ENCODE data around the gene INKA1.

INKA1 gene

DNA sequence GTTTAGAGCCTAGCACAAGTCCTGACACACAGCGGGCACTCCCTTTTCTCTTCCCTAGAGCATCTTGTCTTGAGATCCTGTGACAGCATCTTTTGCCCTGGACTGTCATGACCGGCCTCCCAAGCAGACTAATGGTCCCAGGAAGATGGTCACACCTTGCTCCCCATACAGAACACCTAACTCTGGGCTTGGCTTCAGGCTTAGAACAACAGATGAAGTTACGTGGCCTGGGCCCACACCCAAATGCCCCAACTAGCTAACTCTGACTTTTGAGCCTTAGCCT, 15.9 kb upstream of the INKA1 start:
- DNase-seq, result no peak

DNA sequence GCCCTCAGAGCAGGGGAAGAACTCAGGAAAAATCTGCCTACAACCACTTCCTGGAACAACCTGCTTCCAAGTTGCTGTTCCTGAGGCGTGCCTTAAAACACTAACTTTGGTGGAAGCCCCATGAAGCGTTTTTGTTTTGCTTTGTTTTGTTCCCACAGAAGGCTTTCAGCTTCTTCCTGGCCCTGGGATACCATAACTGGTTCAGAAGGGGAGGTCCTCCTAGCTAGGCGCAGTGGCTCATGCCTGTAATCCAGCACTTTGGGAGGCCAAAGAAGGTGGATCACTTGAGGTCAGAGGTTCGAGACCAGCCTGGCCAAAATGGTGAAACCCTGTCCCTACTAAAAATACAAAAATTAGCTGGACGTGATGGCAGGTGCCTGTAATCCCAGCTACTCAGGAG, 15.5 kb upstream of the INKA1 start:
- DNase-seq, result no peak

DNA sequence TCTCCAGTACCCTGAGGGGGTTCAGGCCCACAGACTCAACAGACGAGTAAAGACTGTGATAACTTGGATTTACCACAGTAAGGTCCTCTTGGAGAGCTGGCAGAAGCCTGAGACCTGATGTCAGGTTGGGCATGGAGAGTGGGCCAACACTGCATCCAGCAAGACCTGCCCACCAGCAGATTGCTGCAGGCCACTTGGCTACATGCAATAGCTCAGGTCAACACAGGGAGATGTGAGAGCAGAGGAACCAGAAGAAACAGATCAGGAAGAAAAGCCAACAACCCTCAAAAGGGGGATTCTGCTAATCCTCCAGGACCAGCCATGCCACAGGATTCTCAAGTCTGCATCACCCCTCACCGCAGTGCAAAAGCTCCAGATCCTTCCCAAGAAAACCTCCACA, 15.0 kb upstream of the INKA1 start:
- no peak for DNase-seq

DNA sequence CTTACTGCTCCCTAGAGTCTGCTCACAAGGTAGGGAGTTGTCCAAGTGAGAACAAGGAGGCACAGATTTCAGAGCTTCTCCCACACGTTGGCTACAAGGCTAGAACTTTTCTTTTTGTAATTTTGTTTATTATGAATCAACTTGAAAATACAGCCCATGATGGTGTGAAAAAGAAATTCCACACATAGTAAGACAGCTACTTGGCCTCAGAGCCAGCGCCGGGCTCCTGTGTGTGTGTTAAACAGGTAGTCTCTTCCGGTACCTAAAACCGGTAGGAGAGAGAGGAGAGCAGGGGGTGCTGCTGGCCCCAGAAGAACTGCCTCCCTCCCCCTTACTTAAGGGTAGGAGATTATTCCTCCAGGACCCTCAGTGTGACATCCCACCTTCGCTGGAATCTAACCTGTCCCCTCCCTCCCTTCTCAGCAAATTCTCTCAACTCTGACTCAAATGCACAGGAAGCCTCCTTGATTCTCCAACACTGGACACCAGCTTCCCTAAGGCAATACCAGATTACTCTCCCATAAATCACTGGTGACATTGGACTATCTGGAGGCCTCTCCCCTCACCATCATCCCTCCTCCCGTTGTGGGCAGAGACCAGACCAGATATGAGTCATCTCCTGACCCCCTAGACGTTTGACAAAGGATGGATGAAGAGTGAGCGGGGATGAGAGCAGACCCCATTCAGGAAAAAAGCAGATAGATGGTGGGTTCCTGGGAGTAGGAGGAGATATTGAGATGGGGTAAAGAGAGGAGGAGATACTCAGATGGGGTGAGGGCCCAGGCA, 12.2 kb upstream of the INKA1 start:
- DNase-seq, result no peak

DNA sequence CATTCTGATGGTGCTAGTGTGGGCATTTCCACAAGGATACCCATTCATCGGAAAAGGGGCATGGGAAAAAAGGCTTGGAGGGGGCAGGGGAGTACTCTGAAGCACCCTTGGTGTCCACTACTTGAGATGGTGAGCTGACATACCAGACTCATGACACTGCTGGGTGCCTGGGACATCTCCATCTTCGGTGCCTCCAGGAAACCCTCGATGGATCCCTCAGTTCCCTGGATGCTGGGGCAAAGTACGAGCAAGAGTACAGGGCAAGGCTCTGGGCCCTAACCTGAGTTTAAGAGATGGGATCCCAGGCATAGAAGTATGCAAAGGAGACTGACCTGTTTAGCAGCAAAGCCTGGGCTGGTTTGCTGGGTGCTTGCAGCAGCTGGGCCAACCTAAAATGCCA, 11.5 kb upstream of the INKA1 start:
- DNase-seq, result no peak

DNA sequence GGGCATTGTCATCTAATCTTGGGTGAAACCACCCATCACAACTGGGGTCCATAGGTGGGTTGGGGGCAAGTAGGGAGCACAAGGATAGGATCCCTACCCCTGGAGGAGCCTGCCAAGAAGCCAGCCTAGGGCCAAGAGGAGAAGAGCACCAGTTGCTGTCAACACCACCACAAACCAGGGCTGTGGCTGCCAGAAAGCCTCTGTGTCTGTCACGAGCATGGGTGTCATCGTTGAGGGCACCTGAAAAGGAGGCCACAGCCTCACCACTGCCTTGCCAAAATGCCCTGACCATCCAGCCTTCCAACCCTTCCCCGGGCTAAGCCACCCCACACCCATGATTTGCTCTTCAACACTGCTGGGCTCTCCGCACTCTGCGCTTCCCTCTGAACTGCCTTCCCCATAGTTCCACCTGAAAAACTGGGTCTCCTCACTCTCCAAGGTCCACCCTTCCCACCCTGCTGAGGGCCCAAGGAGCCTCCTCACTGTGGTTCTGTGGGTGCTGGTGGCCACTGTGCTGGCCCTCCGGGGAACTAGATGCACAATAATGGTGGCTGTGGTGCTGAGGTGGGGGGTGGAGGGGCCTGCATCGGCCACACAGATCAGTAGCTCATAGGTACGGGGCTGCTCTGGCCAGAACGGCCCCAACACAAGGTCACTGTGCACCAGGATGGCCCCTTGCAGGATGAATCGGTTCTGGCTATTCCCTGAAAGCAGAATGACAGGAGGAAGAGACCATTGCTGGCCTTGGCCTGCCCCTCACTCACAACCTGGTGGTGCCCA, 10.5 kb upstream of the INKA1 start:
- DNase-seq, result no peak

DNA sequence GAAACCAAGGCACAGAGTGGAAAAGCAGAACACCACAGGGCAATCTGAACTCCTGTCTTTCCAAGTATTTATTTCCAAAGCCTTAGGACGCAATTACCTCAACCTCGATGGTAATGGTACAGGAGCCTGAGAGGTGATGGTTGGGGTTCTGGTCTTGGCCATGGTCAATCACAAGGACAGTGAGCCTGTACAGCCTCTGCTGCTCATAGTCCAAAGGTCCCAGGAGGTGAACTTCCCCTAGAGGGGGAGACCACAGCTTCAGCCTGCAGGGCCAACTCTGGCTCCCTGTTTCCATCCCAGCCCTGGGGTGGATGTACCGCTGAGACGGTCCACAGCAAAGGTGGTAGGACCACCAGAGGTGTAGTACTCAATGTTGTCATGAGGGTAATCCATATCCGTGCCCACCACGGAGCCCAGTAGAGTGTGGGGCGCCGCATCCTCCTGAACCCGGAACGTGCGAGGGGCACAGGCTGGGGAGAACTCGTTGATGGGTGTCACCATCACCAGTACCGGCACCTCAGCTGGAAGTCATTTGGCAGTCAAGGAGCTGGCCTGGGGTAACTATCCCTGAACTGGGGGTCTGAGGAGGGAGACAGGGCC, 9.5 kb upstream of the INKA1 start:
- DNase-seq, result no peak

DNA sequence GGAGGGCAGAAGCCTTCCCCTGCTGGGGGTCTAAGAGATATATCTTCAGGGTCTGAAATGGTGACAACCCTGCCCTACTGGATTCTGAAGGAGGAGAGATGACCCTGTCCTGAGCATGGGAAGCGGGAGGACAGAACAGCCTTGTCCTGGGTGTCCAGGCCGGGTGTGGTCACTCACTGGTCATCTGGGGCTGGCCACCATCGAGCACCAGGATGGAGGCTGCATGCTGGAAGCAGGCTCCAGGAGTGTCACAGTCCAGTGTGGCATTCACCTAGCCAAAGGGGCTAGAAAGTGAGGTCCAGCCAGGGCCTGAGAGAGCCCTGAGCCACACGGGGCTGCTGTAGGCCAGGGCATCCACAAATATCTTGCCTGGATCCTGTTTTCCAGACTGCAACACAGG, 8.6 kb upstream of the INKA1 start:
- DNase-seq, result no peak

DNA sequence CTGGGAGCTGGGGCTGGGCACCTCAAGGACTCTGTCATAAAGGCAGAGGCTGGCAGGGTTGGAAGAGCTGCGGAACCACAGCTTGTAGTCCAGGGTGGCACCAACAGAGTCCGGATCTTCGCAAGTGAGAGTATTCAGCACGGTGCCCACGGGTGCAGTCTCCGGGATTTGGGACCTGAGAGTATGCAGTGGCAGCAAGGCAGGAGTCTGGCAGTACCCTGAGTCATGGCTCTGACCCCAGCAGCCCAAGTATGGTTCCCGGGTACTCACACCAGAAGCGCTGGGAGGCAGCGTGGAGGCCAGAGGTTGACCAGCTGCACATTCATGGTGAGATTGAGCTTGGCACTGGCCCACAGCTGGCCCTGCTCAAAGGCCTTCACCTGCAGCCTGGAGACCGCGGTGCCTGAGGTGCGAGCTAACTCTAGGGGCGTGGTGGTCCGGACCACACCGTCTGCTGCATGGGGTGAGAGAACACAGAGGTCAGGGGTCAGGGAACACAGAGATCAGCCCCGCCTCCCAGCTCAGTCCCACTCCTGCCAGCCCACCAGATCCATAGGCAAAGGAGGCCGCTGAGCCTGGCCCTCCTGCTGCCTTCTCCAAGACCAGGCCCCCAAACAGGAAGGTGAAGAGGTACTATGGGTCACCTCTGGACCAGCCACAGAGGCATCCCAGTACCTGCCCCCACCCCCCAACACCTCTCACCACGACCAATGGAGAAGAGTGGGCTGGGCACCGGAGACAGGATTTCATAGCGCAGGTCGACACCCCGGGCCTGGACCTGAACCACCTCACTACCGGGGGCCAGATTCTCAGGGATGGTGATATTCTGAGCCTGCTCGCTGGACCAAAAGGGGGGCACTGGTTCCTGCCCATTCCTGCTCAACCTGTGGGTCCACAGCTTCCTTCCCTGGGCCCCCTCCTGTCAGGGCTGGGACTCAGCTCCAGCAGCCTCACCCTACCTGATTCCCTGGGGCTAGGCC, 7.8 kb upstream of the INKA1 start:
- DNase-seq, result no peak

DNA sequence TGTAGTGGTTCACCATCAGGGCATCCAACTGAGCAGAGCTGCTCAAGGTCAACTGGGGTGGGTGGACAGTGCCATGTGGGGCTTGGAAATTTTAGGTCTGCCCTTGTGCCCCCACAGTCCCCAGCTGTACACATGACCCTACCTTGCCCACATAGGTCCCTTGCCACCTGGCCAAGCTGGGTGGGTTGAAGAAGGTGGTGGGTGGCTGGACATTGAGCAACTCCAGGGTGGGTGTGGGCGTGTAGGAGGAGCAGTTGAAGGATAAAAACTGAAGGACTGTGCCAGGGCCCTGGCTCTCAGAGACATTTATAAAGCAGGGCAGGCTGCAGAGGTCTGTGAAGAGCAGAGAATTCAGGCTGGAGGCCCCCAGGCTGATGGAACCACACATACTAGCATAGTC, 4.0 kb upstream of the INKA1 start:
- no peak for DNase-seq

DNA sequence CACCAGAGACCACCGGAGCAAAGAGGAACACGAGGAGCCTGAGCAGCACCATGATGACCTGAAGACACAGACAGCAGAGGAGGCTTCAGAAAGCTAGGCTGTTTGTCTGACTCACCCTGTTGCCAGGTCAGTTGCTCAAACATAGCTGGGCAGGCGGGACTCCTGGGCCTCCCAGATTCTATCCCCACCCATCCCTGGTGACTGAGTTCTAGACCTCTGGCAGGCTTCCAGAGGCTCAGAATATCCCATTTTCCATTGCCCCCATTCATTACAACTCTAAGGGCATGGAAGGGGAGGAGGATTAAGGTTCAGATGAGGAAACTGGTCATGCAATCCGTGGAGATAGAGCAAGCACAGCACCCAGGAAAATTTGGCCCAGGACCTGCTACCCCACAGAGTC, 3.3 kb upstream of the INKA1 start, which contains the start of gene CDHR4:
Gene CDHR4, minus strand, starts transcription at position 113 of the 400 bp plus-strand sequence. Its CDS starts 61 bp downstream, at position 52.
- no peak for DNase-seq

DNA sequence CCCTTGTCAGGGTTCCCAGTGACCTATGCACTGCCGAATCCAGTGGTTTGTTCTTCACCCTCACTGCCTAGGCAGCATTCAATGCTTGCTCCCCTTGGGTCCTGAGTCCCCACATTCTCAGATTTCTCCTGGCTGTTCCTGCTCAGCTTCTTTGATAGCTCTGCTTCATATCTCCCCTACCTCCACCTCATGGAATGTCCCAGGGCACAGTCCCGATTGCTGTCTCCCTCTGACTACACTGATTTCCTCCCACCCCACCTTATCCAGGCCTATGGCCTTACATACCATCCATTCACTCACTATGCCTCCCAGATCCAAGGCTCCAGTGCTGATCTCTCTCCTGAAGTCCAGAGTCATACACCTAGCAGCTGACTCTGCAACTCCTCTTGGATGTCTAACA, 1.9 kb upstream of the INKA1 start:
- no peak for DNase-seq

DNA sequence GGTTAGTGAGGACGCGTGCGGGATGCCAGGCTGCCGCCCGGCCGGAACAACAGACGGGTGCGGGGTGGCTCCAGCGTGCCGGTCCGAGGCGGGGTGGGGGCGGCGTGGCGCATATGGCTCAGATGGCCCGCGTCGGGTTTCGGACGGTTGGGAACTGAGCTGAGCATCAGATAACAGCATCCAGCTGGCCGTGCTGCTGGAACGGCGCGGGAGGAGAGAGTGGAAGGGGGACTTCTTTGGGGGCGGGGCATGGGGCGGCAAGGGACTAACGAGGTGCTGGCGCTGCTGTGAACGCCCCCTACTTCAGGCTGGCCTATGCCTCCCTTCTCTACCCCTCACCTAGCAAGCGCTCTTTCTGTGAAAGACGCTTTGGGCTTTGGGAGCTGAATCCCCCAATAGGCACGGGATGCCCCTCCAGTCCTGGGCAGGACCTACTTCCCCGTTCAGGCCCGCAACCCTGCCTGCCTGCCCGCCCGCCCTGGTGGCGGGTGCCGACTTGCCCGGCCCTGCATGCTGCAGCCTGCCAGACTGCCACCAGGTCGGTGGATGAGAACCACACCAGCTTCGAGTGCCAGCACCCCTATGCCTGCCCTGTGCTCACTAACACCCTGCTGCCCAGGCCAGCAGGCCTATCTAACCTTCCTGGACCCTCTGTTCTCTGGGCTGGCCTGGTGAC, 542 bp downstream of the INKA1 start:
- peak; percentile 38 for DNase-seq

DNA sequence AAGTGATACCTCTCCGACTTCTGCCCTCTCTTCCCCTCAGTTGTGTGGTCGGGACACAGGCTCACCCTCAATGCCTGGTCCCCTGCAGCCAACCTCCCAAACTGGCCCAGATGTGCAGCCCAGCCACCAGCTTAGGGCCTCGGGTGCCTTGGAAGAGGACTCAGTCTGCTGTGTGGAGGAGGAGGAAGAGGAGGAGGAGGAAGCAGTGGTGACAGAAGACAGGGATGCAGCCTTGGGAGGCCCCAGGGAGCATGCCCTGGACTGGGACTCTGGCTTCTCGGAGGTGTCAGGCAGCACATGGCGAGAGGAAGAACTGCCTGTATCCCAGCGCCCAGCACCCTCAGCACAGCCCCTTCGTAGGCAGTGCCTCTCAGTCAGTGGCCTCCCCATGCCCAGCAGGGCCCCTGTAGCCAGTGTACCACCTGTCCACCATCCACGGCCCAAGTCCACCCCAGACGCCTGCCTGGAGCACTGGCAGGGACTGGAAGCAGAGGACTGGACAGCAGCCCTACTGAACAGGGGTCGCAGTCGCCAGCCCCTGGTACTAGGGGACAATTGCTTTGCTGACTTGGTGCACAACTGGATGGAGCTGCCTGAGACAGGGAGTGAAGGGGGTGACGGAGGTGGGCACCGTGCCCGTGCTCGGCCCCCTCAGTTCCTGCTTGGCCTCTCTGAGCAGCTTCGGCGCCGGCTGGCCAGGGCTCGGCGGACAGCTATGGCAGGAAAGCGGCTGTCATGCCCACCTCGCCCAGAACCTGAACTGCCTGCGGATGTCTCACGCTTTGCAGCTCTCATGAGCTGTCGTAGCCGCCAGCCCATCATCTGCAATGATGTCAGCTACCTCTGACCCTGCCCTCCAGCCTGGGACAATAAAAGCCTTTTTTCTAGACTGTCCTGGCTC, 1.3 kb downstream of the INKA1 start:
- no peak for DNase-seq

DNA sequence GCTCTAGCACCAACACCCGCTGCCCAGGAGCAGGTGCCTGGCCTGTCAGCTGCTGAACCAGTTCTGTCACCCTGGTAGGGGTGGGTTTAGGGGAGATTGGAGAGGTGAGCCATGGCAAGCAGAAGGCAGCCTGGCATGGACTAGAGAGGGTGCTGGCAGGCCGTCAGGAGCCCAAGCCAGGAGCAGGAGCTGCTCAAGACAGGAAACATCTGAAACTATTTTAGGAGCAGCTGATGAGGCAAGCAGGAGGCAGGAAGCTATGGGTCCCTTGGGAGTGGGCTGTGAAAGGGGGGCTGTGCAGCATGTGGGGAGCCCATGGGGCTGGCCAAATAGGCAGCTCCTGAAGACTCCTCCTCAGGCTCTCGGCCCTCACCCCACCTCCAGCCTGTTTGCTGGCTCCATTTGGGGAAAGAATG, 2.3 kb downstream of the INKA1 start:
- DNase-seq, result no peak

DNA sequence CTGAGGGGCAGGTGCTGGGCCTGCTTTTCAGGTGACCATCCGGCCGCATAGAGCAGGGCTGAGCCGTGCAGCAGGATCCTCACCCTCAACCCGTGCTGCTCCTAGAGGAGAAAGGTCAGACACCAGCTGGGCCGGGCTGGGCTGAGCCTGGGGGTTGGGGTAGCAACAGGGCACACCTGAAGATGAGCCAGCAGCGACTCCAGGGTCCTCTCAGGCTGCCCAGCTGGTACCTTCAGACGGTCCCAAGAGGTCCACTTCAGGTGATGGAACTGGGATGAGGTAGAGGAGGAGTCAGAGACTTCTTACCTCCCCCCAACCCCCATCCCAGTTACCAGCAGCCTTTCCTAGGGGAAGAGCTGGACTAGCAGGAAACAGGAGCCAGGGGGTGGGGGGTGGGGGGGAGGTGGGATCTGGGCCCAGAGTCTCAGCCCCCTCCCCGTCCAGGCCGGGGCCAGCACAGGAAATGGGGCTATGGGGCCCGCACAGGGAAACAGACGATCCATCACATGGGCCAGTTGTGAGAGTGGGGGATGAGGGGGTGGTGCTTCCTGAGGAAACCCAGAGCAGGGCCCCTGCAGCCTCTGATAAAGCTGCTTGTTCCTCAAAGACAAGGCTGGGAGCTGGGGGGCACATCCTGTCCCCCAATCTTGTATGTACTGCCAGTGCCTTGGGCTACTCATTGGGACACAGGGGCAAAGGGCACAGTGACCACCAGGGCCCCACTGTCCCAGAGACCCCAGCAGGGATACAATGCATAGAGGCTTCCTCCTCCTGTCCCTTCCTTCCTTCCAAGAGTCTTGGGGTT, 3.0 kb downstream of the INKA1 start:
- DNase-seq, result no peak

DNA sequence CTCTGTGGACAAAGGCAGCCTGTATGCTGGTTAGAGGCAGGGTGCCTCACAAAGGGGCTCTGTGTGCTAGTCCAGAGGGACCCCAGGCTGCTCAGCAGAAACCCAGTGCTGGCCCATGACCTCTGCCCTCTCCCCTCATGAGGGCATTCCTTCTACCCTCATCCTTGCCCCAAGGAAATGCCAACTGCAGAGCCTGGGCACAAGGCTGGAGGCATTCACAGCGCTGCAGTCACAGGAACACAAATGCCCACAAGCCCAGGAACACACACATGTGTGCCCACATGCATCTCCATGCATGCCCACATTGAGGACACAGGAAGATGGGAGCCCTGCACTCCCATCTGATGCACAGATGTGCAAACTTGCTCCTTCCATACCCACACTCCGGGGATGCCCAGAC, 3.8 kb downstream of the INKA1 start:
- no peak for DNase-seq

DNA sequence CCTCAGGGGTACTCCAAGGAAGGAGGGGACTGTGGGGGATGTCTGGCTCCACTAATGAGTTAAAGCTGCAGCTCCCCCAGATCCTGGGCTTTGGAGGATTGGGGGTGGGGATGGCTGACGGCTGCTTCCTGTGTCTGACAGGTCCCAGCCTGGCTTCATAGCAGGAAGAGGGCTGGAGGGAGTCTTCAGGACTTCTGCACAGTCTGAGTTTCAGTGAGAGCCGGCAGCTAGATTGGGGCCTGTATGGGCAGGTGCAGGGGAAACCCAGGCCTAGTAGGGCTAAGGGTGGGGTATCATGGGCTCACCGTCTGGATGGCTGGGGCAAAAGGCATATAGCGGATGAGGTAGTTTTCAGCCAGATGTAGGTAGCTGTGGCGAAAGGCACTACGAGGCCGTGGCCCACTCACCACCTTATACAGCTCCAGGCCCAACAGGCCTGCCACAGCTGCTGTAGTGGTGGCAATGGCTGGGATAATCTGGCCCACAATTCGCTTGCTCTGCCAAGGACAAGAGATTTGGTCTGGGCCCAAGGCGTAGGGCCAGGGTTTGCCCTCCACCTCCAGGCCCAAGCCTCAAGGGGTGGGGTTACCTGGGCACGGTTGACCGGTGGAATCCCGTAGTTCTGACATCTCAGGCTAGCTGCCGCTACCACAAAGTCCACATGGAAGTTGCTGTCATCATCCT, 4.5 kb downstream of the INKA1 start:
- no peak for DNase-seq

DNA sequence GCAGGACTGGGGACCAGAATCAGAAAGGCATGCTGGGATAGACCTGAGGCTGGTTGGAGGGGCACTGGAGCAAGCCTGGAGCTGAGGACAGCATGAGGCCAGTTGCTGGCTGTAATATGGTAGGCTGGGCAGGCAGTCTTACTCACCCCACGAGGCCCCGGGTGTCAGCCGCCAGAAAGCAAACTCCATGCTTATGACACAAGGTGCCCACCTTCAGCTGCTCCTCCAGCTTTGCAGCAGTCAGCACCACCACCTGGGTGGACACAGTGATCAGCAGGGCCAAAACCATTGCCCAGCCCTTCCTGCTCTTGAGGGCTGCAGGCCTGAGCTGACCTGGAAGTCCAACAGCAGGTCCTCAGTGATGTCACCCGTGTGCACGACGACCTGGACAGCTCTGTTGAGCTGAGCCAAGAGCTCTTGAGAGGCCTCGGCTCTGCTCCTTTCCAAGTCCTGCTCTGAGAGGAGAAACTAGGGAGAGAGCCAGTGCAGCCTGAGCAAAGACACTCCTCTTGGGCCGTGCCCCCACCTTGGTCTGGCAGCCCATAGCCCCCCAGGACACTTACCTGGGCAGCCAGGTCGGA, 9.9 kb downstream of the INKA1 start:
- no peak for DNase-seq

Measured in suppressor macrophage treated with lipopolysaccharide for 4 hours (primary cell).